ENCODE measurements around the gene CFAP97D2.

GRCh38 chr13:114154476-114154875 is 24.6 kb upstream of the CFAP97D2 start:
- TF ChIP-seq CTCF (IDR thresholded peaks at IDR 0.05; ENCODE audit: poor library complexity, severe bottlenecking) (no peak), EP300 (conservative IDR thresholded peaks at IDR 0.05; ENCODE audit: poor library complexity, severe bottlenecking) (no peak), SMC3 (conservative IDR thresholded peaks at IDR 0.05; ENCODE audit: poor library complexity) (no peak), POLR2AphosphoS5 (IDR thresholded peaks at IDR 0.05) (no peak)

Data from neural cell (in vitro differentiated cells).